Stimulated activated CD4-positive, alpha-beta T cell treated with anti-CD3 and anti-CD28 coated beads, Interleukin-4, amount 100 ng/mL, for 4 hours (primary cell): ENCODE data around the gene DBNDD1.
"Not testable (repeated sequence)": the region's sequence is repeated elsewhere in the genome, so short reads cannot be mapped to it uniquely, and the experiment has no call there.

Source experiments
- DNase-seq, 2 experiments: peaks; one replicate each; pipeline ENCODE4 v3.0.0-alpha.2; 2020

DBNDD1 gene

GRCh38 chr16:90010676-90011507, 8.4 kb downstream of the DBNDD1 start:
- DNase-seq = no peak

- DNase-seq = no peak
Observed at GRCh38 chr16:90009172-90009899, 9.9 kb downstream of the DBNDD1 start.

GRCh38 chr16:90008708-90009145, 10.5 kb downstream of the DBNDD1 start:
- peak; percentile 50 to 82 for DNase-seq

GRCh38 chr16:90007635-90008234, 11.5 kb downstream of the DBNDD1 start:
- DNase-seq = not testable (repeated sequence)

- no peak for DNase-seq
Observed at GRCh38 chr16:90007015-90007414, 12.2 kb downstream of the DBNDD1 start.

- no peak for DNase-seq
Observed at GRCh38 chr16:90005956-90006663, 13.1 kb downstream of the DBNDD1 start.

- no peak for DNase-seq
Observed at GRCh38 chr16:90004577-90004976, 14.7 kb downstream of the DBNDD1 start.

GRCh38 chr16:90002759-90003158, 16.5 kb downstream of the DBNDD1 start:
- no peak for DNase-seq

GRCh38 chr16:90001761-90002503, 17.3 kb downstream of the DBNDD1 start:
- no peak for DNase-seq

GRCh38 chr16:90000733-90001427, 18.4 kb downstream of the DBNDD1 start:
- no peak for DNase-seq

GRCh38 chr16:89999831-90000574, 19.3 kb downstream of the DBNDD1 start:
- DNase-seq = no peak

- no peak for DNase-seq
Observed at GRCh38 chr16:89996178-89996489, 23.1 kb downstream of the DBNDD1 start.

- peak; percentile 30 to 63 for DNase-seq
Observed at GRCh38 chr16:89995475-89996177, 23.6 kb downstream of the DBNDD1 start.

GRCh38 chr16:89994721-89995474, 24.4 kb downstream of the DBNDD1 start:
- DNase-seq = peak; percentile 33 to 59

GRCh38 chr16:89994389-89994720, 24.9 kb downstream of the DBNDD1 start:
- DNase-seq = no peak

- no peak for DNase-seq
Observed at GRCh38 chr16:89993971-89994370, 25.3 kb downstream of the DBNDD1 start.

GRCh38 chr16:89993377-89993776, 25.9 kb downstream of the DBNDD1 start:
- no peak for DNase-seq

GRCh38 chr16:89990799-89991198, 28.5 kb downstream of the DBNDD1 start:
- DNase-seq = no peak

GRCh38 chr16:89988951-89989350, 30.3 kb downstream of the DBNDD1 start:
- DNase-seq = no peak

GRCh38 chr16:89987169-89987568, 32.1 kb downstream of the DBNDD1 start:
- no peak for DNase-seq
